K562 (cell line): ENCODE data around the gene CPSF4. TPM values are rescaled to one million over a fixed set of nuclear protein-coding genes. Genes with fewer than 3 reads are reported as not detected.

ENCODE experiments used
- CAMTA2 ChIP-seq: fragments of 250-450 bp; sonication (Bioruptor Pico); conservative IDR thresholded peaks from 2 replicates; pipeline ENCODE4 v1.5.1; 2022
- ELF2 ChIP-seq: fragments of 250-450 bp; sonication (Bioruptor Pico); IDR thresholded peaks from 2 replicates; pipeline ENCODE4 v1.5.0; 2021; ENCODE audit warnings: mild to moderate bottlenecking
- GABPB1 ChIP-seq: sonication (generic); formaldehyde crosslinking; IDR thresholded peaks from 2 replicates; pipeline ENCODE4 v1.8.0; 2022; ENCODE audit warnings: mild to moderate bottlenecking, missing genetic modification reagents
- POLR2G ChIP-seq: fragments of 200-400 bp; formaldehyde crosslinking; IDR thresholded peaks from 2 replicates; pipeline ENCODE4 v1.6.1; 2017; ENCODE audit warnings: low read depth, mild to moderate bottlenecking, antibody characterized with exemption, low read length, moderate library complexity
- RBM22 ChIP-seq: fragments of 200-400 bp; formaldehyde crosslinking; IDR thresholded peaks from 2 replicates; pipeline ENCODE4 v1.6.1; 2018; ENCODE audit warnings: low read length, low read depth; ENCODE audit not compliant: poor library complexity, severe bottlenecking
- TEAD4 ChIP-seq, 2 experiments: sonication (generic) in 1 of 2; formaldehyde crosslinking in 1 of 2; IDR thresholded peaks; 2 replicates each; pipeline versions ENCODE4 v1.6.1 to v1.8.0; 2012 to 2022; ENCODE audit warnings: borderline replicate concordance in 1 of 2, inconsistent platforms in 1 of 2, low read length in 1 of 2, mild to moderate bottlenecking in 1 of 2, missing genetic modification reagents in 1 of 2
- XRCC4 ChIP-seq: IDR thresholded peaks from one replicate; pipeline ENCODE4 v1.6.1; 2011; ENCODE audit not compliant: insufficient read depth, insufficient read length; ENCODE audit errors: extremely low read depth
- ZNF354B ChIP-seq: fragments of 250-450 bp; sonication (Bioruptor Pico); IDR thresholded peaks from 2 replicates; pipeline ENCODE4 v1.4.0; 2020
- polyA plus RNA-seq, 8 experiments: library from polyadenylated mRNA; depleted of rRNA in 4 of 8; stranded (reverse) in 5 of 8; unstranded in 3 of 8; fragments of >200 nt; fragmentation: Nextera tagmentation in 2 of 8; fragmentation: Illumina TruSeq in 1 of 8; extraction: Ambion mirVana in 2 of 8; extraction: Trizol in 1 of 8; gene quantifications; 2 replicates each; pipeline versions ENCODE4 v1.2.1 to v1.2.3, GENCODE V29; 2011 to 2014; ENCODE audit warnings: inconsistent platforms in 1 of 8, missing spikeins in 1 of 8
- total RNA-seq, 7 experiments: library from RNA; depleted of rRNA in 6 of 7; stranded (reverse); fragments of >200 nt in 6 of 7; fragmentation: Illumina TruSeq in 2 of 7; extraction: Trizol in 2 of 7; gene quantifications; 2 replicates each; pipeline versions ENCODE4 v1.2.1 to v1.2.3, GENCODE V29; 2011 to 2021; ENCODE audit warnings: low replicate concordance in 1 of 7
- TF ChIP-seq, protein P1 (sequence below), 2 experiments: fragments of 150-350 bp in 1 of 2; IDR thresholded peaks; 2 replicates each; pipeline ENCODE4 v1.6.1; 2012 to 2016; ENCODE audit warnings: low read depth in 2 of 2, low read length in 2 of 2, mild to moderate bottlenecking in 1 of 2, moderate library complexity in 1 of 2
- TF ChIP-seq, protein P2 (sequence below): fragments of 250-450 bp; sonication (Bioruptor Pico); IDR thresholded peaks from 2 replicates; pipeline ENCODE4 v1.8.0; 2022; ENCODE audit warnings: moderate library complexity, mild to moderate bottlenecking, inconsistent platforms
- TF ChIP-seq, protein P3 (sequence below): sonication (generic); formaldehyde crosslinking; IDR thresholded peaks from 2 replicates; pipeline ENCODE4 v1.8.0; 2022; ENCODE audit warnings: missing genetic modification reagents, mild to moderate bottlenecking, borderline replicate concordance

CPSF4 gene
- total and polyA plus RNA-seq, 9 of the 15 experiments (the other 6 are each of a cell fraction or from before 2014, with no cell fraction given) = 16.9 to 118 (median 71.7) TPM

DNA sequence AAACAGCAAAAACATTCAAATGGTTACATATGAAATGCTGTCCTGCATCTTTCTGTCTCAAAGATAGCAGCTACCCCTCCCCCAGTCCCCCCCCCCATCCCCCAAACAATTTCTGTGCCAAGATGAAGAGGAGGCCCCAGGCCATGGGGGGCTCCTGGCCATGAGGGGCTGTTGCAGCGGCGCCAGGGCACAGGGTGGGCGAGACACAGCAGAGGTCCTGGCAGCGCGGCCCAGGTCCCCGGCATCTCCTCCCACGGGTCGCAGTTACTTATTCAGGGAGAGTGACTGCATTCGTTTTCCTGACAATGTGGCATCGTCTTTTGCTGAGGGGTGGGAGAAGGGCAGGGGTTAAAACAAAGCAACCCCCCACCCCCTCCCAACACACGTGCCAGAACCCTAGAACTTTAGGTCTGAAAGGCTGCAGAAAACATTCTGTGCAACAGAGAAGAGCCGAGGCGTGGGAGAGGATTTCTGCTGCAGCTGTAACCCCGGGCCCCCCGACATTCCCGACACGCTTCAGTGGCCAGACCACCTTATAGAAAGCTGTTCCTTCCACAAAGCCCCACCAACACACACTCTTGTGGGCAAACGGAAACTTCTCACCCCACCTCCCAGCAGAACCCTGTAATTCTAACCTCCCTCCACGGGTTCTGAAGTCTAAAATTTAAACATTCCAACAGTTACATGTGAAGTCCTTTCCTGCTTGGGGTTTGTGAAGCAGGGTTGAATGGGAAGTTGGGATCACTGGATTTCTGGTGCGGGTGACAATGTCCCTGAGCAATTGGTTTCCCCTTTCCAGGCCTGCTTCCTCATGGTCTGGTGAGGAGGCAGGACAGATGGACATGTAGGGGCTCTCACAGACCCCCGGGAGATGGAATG is 42.1 kb upstream of the CPSF4 start (continued):
- TF ChIP-seq XRCC4 = no peak
- TF ChIP-seq ELF2 = no peak
- no peak for TF ChIP-seq TEAD4 (IDR thresholded peaks at IDR 0.05; ENCODE audit: low read length)
- no peak for TF ChIP-seq TEAD4 (CRISPR knock-in tag; IDR thresholded peaks at IDR 0.05; ENCODE audit: borderline replicate concordance)
- TF ChIP-seq, protein P1, sequence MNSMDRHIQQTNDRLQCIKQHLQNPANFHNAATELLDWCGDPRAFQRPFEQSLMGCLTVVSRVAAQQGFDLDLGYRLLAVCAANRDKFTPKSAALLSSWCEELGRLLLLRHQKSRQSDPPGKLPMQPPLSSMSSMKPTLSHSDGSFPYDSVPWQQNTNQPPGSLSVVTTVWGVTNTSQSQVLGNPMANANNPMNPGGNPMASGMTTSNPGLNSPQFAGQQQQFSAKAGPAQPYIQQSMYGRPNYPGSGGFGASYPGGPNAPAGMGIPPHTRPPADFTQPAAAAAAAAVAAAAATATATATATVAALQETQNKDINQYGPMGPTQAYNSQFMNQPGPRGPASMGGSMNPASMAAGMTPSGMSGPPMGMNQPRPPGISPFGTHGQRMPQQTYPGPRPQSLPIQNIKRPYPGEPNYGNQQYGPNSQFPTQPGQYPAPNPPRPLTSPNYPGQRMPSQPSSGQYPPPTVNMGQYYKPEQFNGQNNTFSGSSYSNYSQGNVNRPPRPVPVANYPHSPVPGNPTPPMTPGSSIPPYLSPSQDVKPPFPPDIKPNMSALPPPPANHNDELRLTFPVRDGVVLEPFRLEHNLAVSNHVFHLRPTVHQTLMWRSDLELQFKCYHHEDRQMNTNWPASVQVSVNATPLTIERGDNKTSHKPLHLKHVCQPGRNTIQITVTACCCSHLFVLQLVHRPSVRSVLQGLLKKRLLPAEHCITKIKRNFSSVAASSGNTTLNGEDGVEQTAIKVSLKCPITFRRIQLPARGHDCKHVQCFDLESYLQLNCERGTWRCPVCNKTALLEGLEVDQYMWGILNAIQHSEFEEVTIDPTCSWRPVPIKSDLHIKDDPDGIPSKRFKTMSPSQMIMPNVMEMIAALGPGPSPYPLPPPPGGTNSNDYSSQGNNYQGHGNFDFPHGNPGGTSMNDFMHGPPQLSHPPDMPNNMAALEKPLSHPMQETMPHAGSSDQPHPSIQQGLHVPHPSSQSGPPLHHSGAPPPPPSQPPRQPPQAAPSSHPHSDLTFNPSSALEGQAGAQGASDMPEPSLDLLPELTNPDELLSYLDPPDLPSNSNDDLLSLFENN (IDR thresholded peaks at IDR 0.05; ENCODE audit: low read depth in 2 of 2, low read length in 2 of 2) = no peak
- TF ChIP-seq RBM22 = peak; percentile 74
- TF ChIP-seq POLR2G = peak; percentile 71
- TF ChIP-seq GABPB1 = no peak
- TF ChIP-seq CAMTA2 (CRISPR knock-in tag) = no peak
- no peak for TF ChIP-seq ZNF354B (CRISPR knock-in tag)
- TF ChIP-seq, protein P2, sequence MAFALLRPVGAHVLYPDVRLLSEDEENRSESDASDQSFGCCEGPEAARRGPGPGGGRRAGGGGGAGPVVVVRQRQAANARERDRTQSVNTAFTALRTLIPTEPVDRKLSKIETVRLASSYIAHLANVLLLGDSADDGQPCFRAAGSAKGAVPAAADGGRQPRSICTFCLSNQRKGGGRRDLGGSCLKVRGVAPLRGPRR = no peak
- TF ChIP-seq, protein P3, sequence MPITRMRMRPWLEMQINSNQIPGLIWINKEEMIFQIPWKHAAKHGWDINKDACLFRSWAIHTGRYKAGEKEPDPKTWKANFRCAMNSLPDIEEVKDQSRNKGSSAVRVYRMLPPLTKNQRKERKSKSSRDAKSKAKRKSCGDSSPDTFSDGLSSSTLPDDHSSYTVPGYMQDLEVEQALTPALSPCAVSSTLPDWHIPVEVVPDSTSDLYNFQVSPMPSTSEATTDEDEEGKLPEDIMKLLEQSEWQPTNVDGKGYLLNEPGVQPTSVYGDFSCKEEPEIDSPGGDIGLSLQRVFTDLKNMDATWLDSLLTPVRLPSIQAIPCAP (CRISPR knock-in tag) = no peak
